Ovary (tissue), 10 donors: ENCODE results near the gene TIRAP. TPM values are rescaled to one million over a fixed set of nuclear protein-coding genes. Genes with fewer than 3 reads are reported as not detected.

Experiments used
- DNase-seq, 5 donors: peaks; one replicate each; pipeline ENCODE4 v3.0.0-alpha.2; 2019 to 2020
- H3K27ac ChIP-seq, 2 donors: fragments of 200-600 bp; one replicate each; pipeline versions ENCODE4 v1.5.1 to v1.8.0; 2019 to 2022
- H3K27me3 ChIP-seq: fragments of 200-600 bp; one replicate; pipeline ENCODE4 v1.8.0; 2022
- H3K36me3 ChIP-seq: fragments of 200-600 bp; sonication (generic); one replicate; pipeline ENCODE4 v1.5.1; 2019
- H3K4me1 ChIP-seq: one replicate; pipeline ENCODE4 v1.8.1; 2013; ENCODE audit warnings: mild to moderate bottlenecking, moderate library complexity; ENCODE audit not compliant: insufficient read depth
- H3K4me3 ChIP-seq: fragments of 200-600 bp; sonication (generic); one replicate; pipeline ENCODE4 v1.5.1; 2017
- H3K9me3 ChIP-seq, 2 donors: fragments of 200-600 bp in 1 of 2; sonication (generic) in 1 of 2; one replicate each; pipeline versions ENCODE4 v1.5.1 to v1.8.1; 2013 to 2019; ENCODE audit warnings: mild to moderate bottlenecking in 1 of 2, moderate library complexity in 1 of 2
- EP300 ChIP-seq: sonication (generic); formaldehyde crosslinking; IDR thresholded peaks from one replicate; pipeline ENCODE4 v1.6.1; 2017; ENCODE audit warnings: antibody characterized with exemption
- POLR2A ChIP-seq: fragments of 450-650 bp; IDR thresholded peaks from one replicate; pipeline ENCODE4 v1.6.1; 2017; ENCODE audit warnings: antibody characterized with exemption, mild to moderate bottlenecking, moderate library complexity
- WGBS, 3 donors: extraction: QIAGEN DNeasy Blood & Tissue Kit in 1 of 3; methylation state at CpG; one replicate each; pipeline versions ENCODE4 v1.1.5 to v1.1.7; 2013 to 2017; 5-methylcytosine and 5-hydroxymethylcytosine counted together
- intact Hi-C, 4 donors: fragments of 100-400 bp; cut with DNase I; formaldehyde crosslinking; loops; one replicate each; pipeline versions ENCODE4 v1.11.0 to v1.15.1; 2022 to 2023
- long read RNA-seq, 3 donors: library from polyadenylated mRNA in 2 of 3; unstranded in 2 of 3; transcript quantifications; one replicate each; pipeline ENCODE4 v2.0.0 and lab custom pipeline, GENCODE V29; 2021 to 2026
- polyA plus RNA-seq, 2 donors: library from polyadenylated mRNA; stranded (reverse); fragments of 200-250 nt in 1 of 2; fragments of 350-450 nt in 1 of 2; fragmentation: Illumina TruSeq in 1 of 2; extraction: RNeasy Lipid Tissue Mini Kit (QIAGEN cat#74804) in 1 of 2; gene quantifications; one replicate each; pipeline ENCODE4 v1.2.3, GENCODE V29; 2013 to 2014
- total RNA-seq, 7 donors: library from RNA; depleted of rRNA in 2 of 7; stranded (reverse); fragments of >200 nt in 2 of 7; fragmentation: NEBNext Ultra II Directional in 3 of 7; extraction: Animal tissue kit (Norgen Biotek cat#: 25700) in 3 of 7; gene quantifications; one replicate each; pipeline versions ENCODE4 v1.1.0 to v1.2.4, GENCODE V29; 2016 to 2023
- TF ChIP-seq, protein P1 (sequence below), 3 donors: fragments of 450-650 bp in 2 of 3; fragments of 200-600 bp in 1 of 3; IDR thresholded peaks; one replicate each; pipeline versions ENCODE4 v1.5.1 to v1.8.0; 2016 to 2022; ENCODE audit warnings: antibody characterized with exemption in 3 of 3, mild to moderate bottlenecking in 1 of 3
- donor health status: DM: no; HTN: no; CAD: no; lungs with moderate emphysema.
- donor health status: DM: no; HTN: no; CAD: no.
- donor health status: Bipolar disorder and iron deficiency.
- donor health status: DM: yes; HTN: yes; CAD: no.
- donor health status: DM: no; HTN: no; CAD: no.
- donor health status: DM: yes; HTN: yes; CAD: no.

The TIRAP gene, protein sequence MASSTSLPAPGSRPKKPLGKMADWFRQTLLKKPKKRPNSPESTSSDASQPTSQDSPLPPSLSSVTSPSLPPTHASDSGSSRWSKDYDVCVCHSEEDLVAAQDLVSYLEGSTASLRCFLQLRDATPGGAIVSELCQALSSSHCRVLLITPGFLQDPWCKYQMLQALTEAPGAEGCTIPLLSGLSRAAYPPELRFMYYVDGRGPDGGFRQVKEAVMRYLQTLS
- total RNA-seq (10 to 100 TPM in 6 of 7 donors, 1 to 10 TPM in 1; 7.6 to 16.0 (median 14.5) TPM), polyA plus RNA-seq (10 to 100 TPM; 11.8 to 13.9 TPM)
- long read RNA-seq, donor 1, partial matches to known transcripts, result 6 of 19 reads
- long read RNA-seq, donor 1, other reads (novel, unspliced or antisense), result 13 of 19 reads
- long read RNA-seq, donor 2, partial matches to known transcripts, result 0 of 2 reads
- long read RNA-seq, donor 2, other reads (novel, unspliced or antisense), result 0 of 2 reads
- long read RNA-seq, donor 3, partial matches to known transcripts, result 1 of 6 reads
- long read RNA-seq, donor 3, other reads (novel, unspliced or antisense), result 2 of 6 reads

GRCh38 chr11:126282736-126283591 lies at the start of gene TIRAP:
TIRAP (plus strand) TSS chr11:126283093; CDS start chr11:126290895, 7,802 bp downstream.
- intact Hi-C loops, result loop anchor here in 1 of 4 donors (5.0 kb wide), 1 partner anchor 71 kb away; the partner anchor contains the start of genes FAM118B and RPUSD4
- TF ChIP-seq, protein P1, sequence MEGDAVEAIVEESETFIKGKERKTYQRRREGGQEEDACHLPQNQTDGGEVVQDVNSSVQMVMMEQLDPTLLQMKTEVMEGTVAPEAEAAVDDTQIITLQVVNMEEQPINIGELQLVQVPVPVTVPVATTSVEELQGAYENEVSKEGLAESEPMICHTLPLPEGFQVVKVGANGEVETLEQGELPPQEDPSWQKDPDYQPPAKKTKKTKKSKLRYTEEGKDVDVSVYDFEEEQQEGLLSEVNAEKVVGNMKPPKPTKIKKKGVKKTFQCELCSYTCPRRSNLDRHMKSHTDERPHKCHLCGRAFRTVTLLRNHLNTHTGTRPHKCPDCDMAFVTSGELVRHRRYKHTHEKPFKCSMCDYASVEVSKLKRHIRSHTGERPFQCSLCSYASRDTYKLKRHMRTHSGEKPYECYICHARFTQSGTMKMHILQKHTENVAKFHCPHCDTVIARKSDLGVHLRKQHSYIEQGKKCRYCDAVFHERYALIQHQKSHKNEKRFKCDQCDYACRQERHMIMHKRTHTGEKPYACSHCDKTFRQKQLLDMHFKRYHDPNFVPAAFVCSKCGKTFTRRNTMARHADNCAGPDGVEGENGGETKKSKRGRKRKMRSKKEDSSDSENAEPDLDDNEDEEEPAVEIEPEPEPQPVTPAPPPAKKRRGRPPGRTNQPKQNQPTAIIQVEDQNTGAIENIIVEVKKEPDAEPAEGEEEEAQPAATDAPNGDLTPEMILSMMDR (IDR thresholded peaks at IDR 0.05), result peak in 2 of 3 donors; percentile 30 to 47
- TF ChIP-seq POLR2A (peak; percentile 22), EP300 (no peak)
- H3K9me3 ChIP-seq, result no peaks in the 10 kb centered on the region
- H3K27me3 ChIP-seq, result no peaks in the 10 kb centered on the region
- H3K36me3 ChIP-seq, result no peaks in the 10 kb centered on the region
- WGBS, 3 donors, result 0 to 1% (median 1%) methylated on average over 49 to 82 of the region's 82 CpGs
- peak; percentile 74 to 83 (median 79) for DNase-seq
- H3K27ac ChIP-seq, result peak within 1 kb of the TSS; percentile 83 to 95
- peaks cover 4% of the 10 kb centered on the region for H3K4me1 ChIP-seq
- peak within 1 kb of the TSS; percentile 62 for H3K4me3 ChIP-seq

- 80 to 98% (median 96%) methylated on average over 4 of the region's 4 CpGs for WGBS, 3 donors
- intact Hi-C loops, result no loop called here
- H3K4me1 ChIP-seq, result no peaks in the 10 kb centered on the region
- H3K27me3 ChIP-seq, result no peaks in the 10 kb centered on the region
- H3K36me3 ChIP-seq, result no peaks in the 10 kb centered on the region
- DNase-seq, result no peak
- no peak overlapping the region for H3K27ac ChIP-seq
- H3K4me3 ChIP-seq, result no peak overlapping the region
- H3K9me3 ChIP-seq, result no peaks in the 10 kb centered on the region
- TF ChIP-seq, protein P1 (IDR thresholded peaks at IDR 0.05), result no peak
- TF ChIP-seq EP300 (no peak), POLR2A (no peak)
Measured at GRCh38 chr11:126233391-126233790, 49.5 kb upstream of the TIRAP start.

DNA sequence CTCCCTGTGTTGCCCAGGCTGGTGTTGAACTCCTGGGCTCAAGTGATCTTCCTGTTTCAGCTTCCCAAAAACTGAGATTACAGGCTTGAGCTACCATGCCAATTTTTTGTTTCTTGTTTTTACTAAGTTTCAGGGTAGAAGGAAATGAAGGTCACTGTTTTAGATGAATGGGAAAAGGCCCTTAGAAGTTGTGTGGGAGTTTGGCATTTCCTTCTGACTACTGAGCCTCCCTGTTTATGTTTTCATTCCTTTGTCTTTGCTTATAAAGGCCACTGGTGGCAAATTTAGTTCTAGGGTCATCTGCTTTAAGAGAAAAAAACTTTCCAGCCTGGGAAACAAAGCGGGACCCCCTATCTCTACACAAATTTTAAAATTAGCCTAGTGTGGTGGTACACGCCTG lies 36.3 kb upstream of the TIRAP start:
- intact Hi-C loops, result no loop called here
- Histone ChIP-seq H3K36me3 (no peaks in the 10 kb centered on the region), H3K27ac (no peak overlapping the region), H3K9me3 (no peaks in the 10 kb centered on the region), H3K27me3 (no peaks in the 10 kb centered on the region), H3K4me1 (peaks cover 2% of the 10 kb centered on the region), H3K4me3 (no peak overlapping the region)
- 12 to 43% (median 14%) methylated on average over 2 of the region's 2 CpGs for WGBS, 3 donors
- no peak for DNase-seq
- TF ChIP-seq EP300 (no peak), POLR2A (no peak)
- TF ChIP-seq, protein P1 (IDR thresholded peaks at IDR 0.05), result no peak

GRCh38 chr11:126253265-126253664 lies 29.6 kb upstream of the TIRAP start:
- H3K27me3 ChIP-seq, result no peaks in the 10 kb centered on the region
- no peaks in the 10 kb centered on the region for H3K9me3 ChIP-seq
- no peak for DNase-seq
- TF ChIP-seq POLR2A, result no peak
- H3K36me3 ChIP-seq, result no peaks in the 10 kb centered on the region
- no peaks in the 10 kb centered on the region for H3K4me1 ChIP-seq
- H3K27ac ChIP-seq, result no peak overlapping the region
- intact Hi-C loops, result no loop called here
- 81 to 83% (median 82%) methylated on average over 4 of the region's 4 CpGs for WGBS, 3 donors
- H3K4me3 ChIP-seq, result no peak overlapping the region
